GM12865 (cell line): Measurements from ENCODE around the gene ATP11B.

ENCODE experiments used
- DNase-seq: peaks from one replicate; pipeline ENCODE4 v3.0.0; 2010; ENCODE audit warnings: low read depth
- H3K4me3 ChIP-seq: 2 replicates; pipeline ENCODE4 v1.5.1; 2011; ENCODE audit warnings: mild to moderate bottlenecking, low read depth, low read length, control low read depth
- TF ChIP-seq, protein P1 (sequence below): IDR thresholded peaks from 2 replicates; pipeline ENCODE4 v1.5.1; 2011; ENCODE audit warnings: low read length, control low read depth, low read depth, inconsistent platforms; ENCODE audit not compliant: insufficient read depth; ENCODE audit errors: missing control alignments

The ATP11B gene

DNA sequence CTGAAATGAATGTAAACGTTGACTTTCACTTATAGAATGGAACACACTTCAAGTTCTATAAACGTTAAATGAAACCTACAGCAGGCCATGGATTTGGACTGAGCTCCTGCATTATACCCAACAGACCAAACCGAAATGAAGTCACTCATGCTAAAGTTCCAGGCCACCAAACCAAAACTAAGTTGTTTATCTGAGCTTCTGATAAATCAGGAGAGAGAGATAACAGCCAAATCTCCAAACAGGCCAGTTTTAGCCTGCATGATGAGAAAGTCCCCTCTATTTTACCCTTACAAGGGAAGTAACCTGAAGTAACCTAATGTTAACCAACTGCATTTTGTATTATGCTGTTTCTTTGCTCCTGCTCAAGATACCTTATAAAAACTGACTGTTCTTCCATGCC is 142.5 kb downstream of the ATP11B start:
- H3K4me3 ChIP-seq, result no peak overlapping the region
- TF ChIP-seq, protein P1, sequence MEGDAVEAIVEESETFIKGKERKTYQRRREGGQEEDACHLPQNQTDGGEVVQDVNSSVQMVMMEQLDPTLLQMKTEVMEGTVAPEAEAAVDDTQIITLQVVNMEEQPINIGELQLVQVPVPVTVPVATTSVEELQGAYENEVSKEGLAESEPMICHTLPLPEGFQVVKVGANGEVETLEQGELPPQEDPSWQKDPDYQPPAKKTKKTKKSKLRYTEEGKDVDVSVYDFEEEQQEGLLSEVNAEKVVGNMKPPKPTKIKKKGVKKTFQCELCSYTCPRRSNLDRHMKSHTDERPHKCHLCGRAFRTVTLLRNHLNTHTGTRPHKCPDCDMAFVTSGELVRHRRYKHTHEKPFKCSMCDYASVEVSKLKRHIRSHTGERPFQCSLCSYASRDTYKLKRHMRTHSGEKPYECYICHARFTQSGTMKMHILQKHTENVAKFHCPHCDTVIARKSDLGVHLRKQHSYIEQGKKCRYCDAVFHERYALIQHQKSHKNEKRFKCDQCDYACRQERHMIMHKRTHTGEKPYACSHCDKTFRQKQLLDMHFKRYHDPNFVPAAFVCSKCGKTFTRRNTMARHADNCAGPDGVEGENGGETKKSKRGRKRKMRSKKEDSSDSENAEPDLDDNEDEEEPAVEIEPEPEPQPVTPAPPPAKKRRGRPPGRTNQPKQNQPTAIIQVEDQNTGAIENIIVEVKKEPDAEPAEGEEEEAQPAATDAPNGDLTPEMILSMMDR, result no peak

DNA sequence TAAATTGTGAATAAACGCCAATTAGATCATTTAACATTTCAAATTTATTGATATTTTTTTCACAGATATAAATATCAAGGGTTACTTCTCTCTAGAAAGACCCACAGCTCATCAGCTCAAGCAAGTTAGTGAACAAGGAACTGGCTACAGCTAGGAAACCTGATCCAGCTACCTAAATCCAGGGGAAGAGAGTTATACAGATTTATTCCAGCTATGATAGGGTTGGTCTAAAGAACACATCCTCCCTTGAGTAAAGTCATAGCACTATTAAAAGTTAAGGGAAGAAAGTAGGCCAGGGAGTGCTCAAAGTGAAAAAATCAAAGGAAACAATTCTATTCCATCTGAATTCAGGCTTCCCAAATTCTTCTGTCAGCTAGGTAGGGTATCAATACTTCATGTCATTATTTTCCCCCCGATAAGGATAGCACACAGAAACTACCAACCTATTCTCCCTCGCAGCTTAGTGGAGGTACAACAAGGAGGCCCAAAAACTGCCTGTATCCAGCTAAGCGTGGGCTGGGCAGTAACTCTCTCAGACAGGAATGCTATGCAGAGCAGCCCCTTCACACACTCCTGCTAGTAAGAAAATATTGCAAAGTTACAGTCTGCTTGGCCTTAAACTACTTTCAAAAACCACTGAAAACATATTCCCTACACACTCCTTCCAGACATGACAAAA is 143.1 kb downstream of the ATP11B start:
- H3K4me3 ChIP-seq, result no peak overlapping the region
- TF ChIP-seq, protein P1, result no peak
- no peak for DNase-seq

More for the DNA sequence above, 142.5 kb downstream of the ATP11B start:
- DNase-seq, result no peak

DNA sequence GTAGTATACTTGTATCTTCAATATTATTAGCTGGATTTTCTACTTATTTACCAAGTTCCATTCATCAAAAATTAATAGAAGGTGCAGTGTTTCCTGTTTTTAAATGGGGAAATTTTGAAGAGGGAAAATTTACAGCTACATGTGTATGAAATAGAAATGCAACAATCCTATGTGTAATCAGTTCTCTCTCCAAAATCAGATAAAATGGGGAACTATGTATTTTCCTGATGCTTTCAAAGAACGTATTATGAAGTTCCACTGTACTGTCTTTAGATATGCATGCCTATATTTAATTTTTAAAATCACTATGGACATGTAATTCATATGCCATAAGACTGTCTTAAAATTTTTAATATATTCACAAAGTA is 143.6 kb downstream of the ATP11B start:
- TF ChIP-seq, protein P1, result no peak
- no peak for DNase-seq
- H3K4me3 ChIP-seq, result no peak overlapping the region

DNA sequence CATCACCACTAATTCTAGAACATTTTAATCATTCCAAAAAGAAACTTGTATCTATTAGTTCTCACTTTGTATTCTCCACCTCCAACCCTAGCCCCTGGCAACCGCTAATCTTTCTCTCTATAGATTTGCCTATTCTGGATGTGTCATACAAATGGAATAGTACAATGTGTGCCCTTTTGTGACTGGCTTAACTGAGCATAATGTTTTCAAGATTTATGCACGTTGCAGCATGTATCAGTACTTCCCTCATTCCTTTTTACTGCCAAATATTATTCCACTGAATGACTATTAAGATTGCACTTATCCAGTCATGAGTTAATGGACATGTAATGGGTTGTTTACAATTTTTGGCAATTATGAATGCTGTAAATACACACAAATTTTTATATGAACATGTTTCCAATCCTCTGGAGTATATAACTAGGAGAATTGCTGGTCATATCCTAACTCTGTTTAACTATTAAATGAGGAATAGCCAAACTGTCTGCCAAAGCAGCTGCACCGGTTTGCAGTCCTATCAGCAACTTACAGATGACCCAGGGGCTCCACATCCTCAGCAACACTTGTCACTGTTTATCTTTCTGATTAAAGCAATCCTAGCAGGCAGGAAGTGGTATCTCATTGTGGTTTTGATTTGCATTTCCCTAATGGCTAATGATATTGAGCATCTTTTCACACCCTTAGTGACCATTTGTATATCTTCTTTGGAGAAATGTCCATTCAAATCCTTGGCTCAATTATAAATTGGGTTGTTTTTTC is 144.2 kb downstream of the ATP11B start:
- H3K4me3 ChIP-seq, result no peak overlapping the region
- TF ChIP-seq, protein P1, result no peak
- peak; percentile 56 for DNase-seq

DNA sequence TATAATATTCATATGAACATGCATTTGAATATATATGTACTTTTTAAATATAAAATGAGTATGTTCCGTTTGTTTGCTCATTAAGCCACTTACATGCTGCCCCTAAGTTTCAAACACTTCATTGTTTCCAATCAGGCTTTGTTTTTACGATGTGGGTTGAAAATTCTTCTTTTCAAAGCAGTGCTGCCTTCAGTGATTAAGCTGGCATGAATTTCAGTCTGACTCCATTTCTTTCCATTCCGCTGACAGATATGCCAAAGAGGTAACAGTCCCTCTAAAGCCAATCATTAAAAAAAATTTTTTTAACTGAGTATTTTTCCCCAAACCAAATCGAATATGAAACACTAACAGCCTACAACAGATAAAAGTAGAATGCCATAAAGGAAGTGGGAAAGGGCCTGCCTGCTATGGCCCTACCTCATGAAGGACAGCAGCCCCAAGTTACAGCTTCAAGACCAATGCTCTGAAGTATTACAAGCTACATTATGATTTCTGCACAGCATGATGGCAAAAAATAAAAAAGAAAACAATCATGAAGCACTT is 147.0 kb downstream of the ATP11B start:
- no peak for DNase-seq
- TF ChIP-seq, protein P1, result no peak
- no peak overlapping the region for H3K4me3 ChIP-seq

DNA sequence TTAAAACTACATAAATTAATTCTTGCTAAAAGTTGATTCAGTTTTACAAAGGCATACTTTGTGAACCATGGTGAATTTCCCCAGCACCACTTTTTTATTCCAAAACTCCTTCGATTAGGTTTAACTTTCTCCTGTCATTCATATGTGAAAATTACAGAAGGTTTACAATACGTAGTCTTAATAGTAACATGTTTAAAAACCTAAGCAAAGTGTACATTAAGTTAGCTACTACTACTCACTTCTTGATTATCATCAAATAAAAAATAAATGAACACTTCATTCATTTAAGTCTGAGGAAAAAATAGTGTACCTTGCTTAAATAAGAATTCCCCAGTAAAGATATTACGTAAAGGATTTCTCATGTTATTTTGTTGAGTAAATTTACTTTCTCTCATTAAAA is 148.4 kb downstream of the ATP11B start:
- TF ChIP-seq, protein P1, result no peak
- no peak for DNase-seq
- H3K4me3 ChIP-seq, result no peak overlapping the region

DNA sequence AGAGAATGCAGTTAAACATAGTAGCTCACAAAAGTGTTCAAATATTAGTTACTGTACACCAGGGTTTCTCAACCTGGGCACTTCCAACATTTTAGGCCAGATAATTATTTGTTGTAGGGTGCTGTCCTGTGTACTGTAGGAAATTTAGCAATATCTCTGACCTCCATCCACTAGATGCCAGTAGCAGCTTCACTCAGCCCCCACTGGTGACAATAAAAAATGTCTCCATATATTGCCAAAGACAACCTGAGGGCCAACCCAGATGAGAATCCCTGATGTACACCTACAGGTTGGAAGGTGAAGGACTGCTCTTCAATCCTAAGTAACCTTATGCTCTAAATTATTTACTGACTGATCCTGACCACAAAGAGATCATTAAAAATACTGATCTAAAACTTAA is 154.6 kb downstream of the ATP11B start:
- TF ChIP-seq, protein P1, result peak; percentile 12
- H3K4me3 ChIP-seq, result no peak overlapping the region
- peak; percentile 23 for DNase-seq
